IPS-15b (cell line): ENCODE results near the gene MRPL38.

Source experiments
- H3K27me3 ChIP-seq: one replicate; pipeline ENCODE4 v1.6.1; 2013; ENCODE audit warnings: low read length; ENCODE audit not compliant: control insufficient read depth, insufficient read depth
- H3K36me3 ChIP-seq: one replicate; pipeline ENCODE4 v1.6.1; 2013; ENCODE audit warnings: low read length; ENCODE audit not compliant: control insufficient read depth, insufficient read depth
- H3K4me1 ChIP-seq: one replicate; pipeline ENCODE4 v1.6.1; 2013; ENCODE audit warnings: mild to moderate bottlenecking, low read length; ENCODE audit not compliant: control insufficient read depth, insufficient read depth
- H3K4me3 ChIP-seq: one replicate; pipeline ENCODE4 v1.5.1; 2013; ENCODE audit warnings: low read depth, low read length
- H3K9ac ChIP-seq: one replicate; pipeline ENCODE4 v1.6.1; 2013; ENCODE audit warnings: low read depth, mild to moderate bottlenecking, low read length
- H3K9me3 ChIP-seq: one replicate; pipeline ENCODE4 v1.6.1; 2013; ENCODE audit warnings: mild to moderate bottlenecking, low read length; ENCODE audit not compliant: control insufficient read depth, insufficient read depth

Gene MRPL38

GRCh38 chr17:75917141-75917916, 12.6 kb upstream of the MRPL38 start:
- peaks cover 8% of the 10 kb centered on the region for H3K36me3 ChIP-seq

GRCh38 chr17:75915268-75915667, 10.6 kb upstream of the MRPL38 start:
- H3K9ac ChIP-seq = no peak overlapping the region
- no peak overlapping the region for H3K4me3 ChIP-seq
- H3K36me3 ChIP-seq = peaks cover 8% of the 10 kb centered on the region
- no peaks in the 10 kb centered on the region for H3K27me3 ChIP-seq
- no peaks in the 10 kb centered on the region for H3K9me3 ChIP-seq
- no peaks in the 10 kb centered on the region for H3K4me1 ChIP-seq

More at GRCh38 chr17:75917141-75917916, 12.6 kb upstream of the MRPL38 start:
- H3K4me3 ChIP-seq = no peak overlapping the region
- H3K9me3 ChIP-seq = no peaks in the 10 kb centered on the region
- no peaks in the 10 kb centered on the region for H3K4me1 ChIP-seq
- no peak overlapping the region for H3K9ac ChIP-seq
- no peaks in the 10 kb centered on the region for H3K27me3 ChIP-seq

GRCh38 chr17:75914643-75915267, 10.1 kb upstream of the MRPL38 start:
- Histone ChIP-seq H3K4me3 (no peak overlapping the region), H3K36me3 (peaks cover 8% of the 10 kb centered on the region), H3K9ac (no peak overlapping the region), H3K27me3 (no peaks in the 10 kb centered on the region), H3K4me1 (no peaks in the 10 kb centered on the region), H3K9me3 (no peaks in the 10 kb centered on the region)

GRCh38 chr17:75913537-75914210, 9.0 kb upstream of the MRPL38 start:
- no peaks in the 10 kb centered on the region for H3K4me1 ChIP-seq
- no peak overlapping the region for H3K9ac ChIP-seq
- no peak overlapping the region for H3K4me3 ChIP-seq
- H3K27me3 ChIP-seq = no peaks in the 10 kb centered on the region
- no peaks in the 10 kb centered on the region for H3K9me3 ChIP-seq
- peaks cover 8% of the 10 kb centered on the region for H3K36me3 ChIP-seq

GRCh38 chr17:75910699-75911098, 6.0 kb upstream of the MRPL38 start:
- H3K36me3 ChIP-seq = peaks cover 8% of the 10 kb centered on the region
- H3K27me3 ChIP-seq = no peaks in the 10 kb centered on the region
- H3K4me3 ChIP-seq = no peak overlapping the region
- H3K9ac ChIP-seq = no peak overlapping the region
- H3K4me1 ChIP-seq = no peaks in the 10 kb centered on the region
- H3K9me3 ChIP-seq = no peaks in the 10 kb centered on the region

GRCh38 chr17:75909812-75910274, 5.2 kb upstream of the MRPL38 start:
- Histone ChIP-seq H3K27me3 (no peaks in the 10 kb centered on the region), H3K4me3 (no peak overlapping the region), H3K4me1 (no peaks in the 10 kb centered on the region), H3K36me3 (peaks cover 8% of the 10 kb centered on the region), H3K9ac (no peak overlapping the region), H3K9me3 (no peaks in the 10 kb centered on the region)

GRCh38 chr17:75909051-75909811, 4.5 kb upstream of the MRPL38 start:
- H3K27me3 ChIP-seq = no peaks in the 10 kb centered on the region
- H3K36me3 ChIP-seq = peaks cover 6% of the 10 kb centered on the region
- no peaks in the 10 kb centered on the region for H3K4me1 ChIP-seq
- H3K4me3 ChIP-seq = no peak overlapping the region
- no peaks in the 10 kb centered on the region for H3K9me3 ChIP-seq
- H3K9ac ChIP-seq = no peak overlapping the region

- no peak overlapping the region for H3K9ac ChIP-seq
Measured at GRCh38 chr17:75908201-75908600, 3.5 kb upstream of the MRPL38 start.

GRCh38 chr17:75906143-75906884, 1.6 kb upstream of the MRPL38 start:
- Histone ChIP-seq H3K9me3 (no peaks in the 10 kb centered on the region), H3K27me3 (no peaks in the 10 kb centered on the region), H3K4me1 (no peaks in the 10 kb centered on the region), H3K36me3 (peaks cover 11% of the 10 kb centered on the region), H3K9ac (no peak overlapping the region), H3K4me3 (no peak overlapping the region)

More at GRCh38 chr17:75908201-75908600, 3.5 kb upstream of the MRPL38 start:
- Histone ChIP-seq H3K4me1 (no peaks in the 10 kb centered on the region), H3K9me3 (no peaks in the 10 kb centered on the region), H3K36me3 (peaks cover under 1% of the 10 kb centered on the region), H3K4me3 (no peak overlapping the region), H3K27me3 (no peaks in the 10 kb centered on the region)

- Histone ChIP-seq H3K4me3 (no peak overlapping the region), H3K4me1 (peaks cover 2% of the 10 kb centered on the region), H3K27me3 (no peaks in the 10 kb centered on the region), H3K36me3 (peaks cover 40% of the 10 kb centered on the region), H3K9ac (no peak overlapping the region), H3K9me3 (no peaks in the 10 kb centered on the region)
Measured at GRCh38 chr17:75902406-75902805, 2.3 kb downstream of the MRPL38 start.

- Histone ChIP-seq H3K9ac (no peak overlapping the region), H3K9me3 (no peaks in the 10 kb centered on the region), H3K4me3 (no peak overlapping the region), H3K36me3 (peaks cover 40% of the 10 kb centered on the region), H3K27me3 (no peaks in the 10 kb centered on the region), H3K4me1 (peaks cover 2% of the 10 kb centered on the region)
Measured at GRCh38 chr17:75901727-75902126, 3.0 kb downstream of the MRPL38 start.
